WTC11 (cell line): ENCODE results near the gene CMKLR1. TPM values are rescaled to one million over a fixed set of nuclear protein-coding genes. Genes with fewer than 3 reads are reported as not detected.

Experiments used
- ATAC-seq: fragments of 200-7000 bp; cut with Tn5 transposase; 2 replicates; pipeline ENCODE4 v1.10.0; 2021; ENCODE audit warnings: mild to moderate bottlenecking, moderate library complexity
- CTCF ChIA-PET: fragments of 300-600 bp; sonication (Branson Sonifier 250); formaldehyde crosslinking; loops from one replicate; lab custom pipeline; 2021; ENCODE audit warnings: antibody characterized with exemption; lab: Charles Lee
- POLR2A ChIA-PET: fragments of 350-600 bp; sonication (Branson Sonifier 250); formaldehyde crosslinking; loops from one replicate; lab custom pipeline; 2021; ENCODE audit warnings: antibody characterized with exemption; lab: Charles Lee
- DNase-seq: peaks from one replicate; pipeline ENCODE4 v3.0.0; 2021; ENCODE audit warnings: low spot score
- H3K27ac Mint-ChIP-seq: 2 replicates; pipeline ENCODE4 v1.8.0; 2021; ENCODE audit warnings: mixed read lengths
- H3K27me3 Mint-ChIP-seq: 2 replicates; pipeline ENCODE4 v1.8.0; 2021; ENCODE audit warnings: low read depth, mild to moderate bottlenecking, moderate library complexity, mixed read lengths
- H3K36me3 Mint-ChIP-seq: 2 replicates; pipeline ENCODE4 v1.8.0; 2021; ENCODE audit warnings: mixed read lengths
- H3K4me1 Mint-ChIP-seq: 2 replicates; pipeline ENCODE4 v1.8.0; 2022; ENCODE audit warnings: mixed read lengths
- H3K4me3 Mint-ChIP-seq: 2 replicates; pipeline ENCODE4 v1.8.0; 2021; ENCODE audit warnings: mild to moderate bottlenecking, moderate library complexity, mixed read lengths
- H3K9me3 Mint-ChIP-seq: 2 replicates; pipeline ENCODE4 v1.8.0; 2021; ENCODE audit warnings: mixed read lengths
- AFF4 ChIP-seq: sonication (generic); formaldehyde crosslinking; IDR thresholded peaks from 2 replicates; pipeline ENCODE4 v1.8.1; 2023; ENCODE audit warnings: mild to moderate bottlenecking, missing genetic modification reagents, borderline replicate concordance
- CBFB ChIP-seq: sonication (generic); formaldehyde crosslinking; IDR thresholded peaks from 2 replicates; pipeline ENCODE4 v1.8.1; 2022; ENCODE audit warnings: mild to moderate bottlenecking, low read depth, missing genetic modification reagents
- GTF2I ChIP-seq: fragments of 250-450 bp; sonication (Bioruptor Pico); conservative IDR thresholded peaks from 2 replicates; pipeline ENCODE4 v1.4.0; 2021; ENCODE audit warnings: mild to moderate bottlenecking
- JUN ChIP-seq: sonication (generic); formaldehyde crosslinking; IDR thresholded peaks from 2 replicates; pipeline ENCODE4 v1.8.0; 2023; ENCODE audit warnings: mild to moderate bottlenecking, missing genetic modification reagents
- MXD4 ChIP-seq: fragments of 250-450 bp; sonication (Bioruptor Pico); IDR thresholded peaks from 2 replicates; pipeline ENCODE4 v1.8.0; 2021; ENCODE audit warnings: mild to moderate bottlenecking, moderate library complexity, borderline replicate concordance
- TP53 ChIP-seq: sonication (generic); formaldehyde crosslinking; IDR thresholded peaks from 2 replicates; pipeline ENCODE4 v1.8.1; 2023; ENCODE audit warnings: mild to moderate bottlenecking, missing genetic modification reagents
- USF1 ChIP-seq: sonication (generic); formaldehyde crosslinking; IDR thresholded peaks from 2 replicates; pipeline ENCODE4 v1.8.0; 2022; ENCODE audit warnings: mild to moderate bottlenecking, missing genetic modification reagents
- ZNF219 ChIP-seq: sonication (generic); formaldehyde crosslinking; IDR thresholded peaks from 2 replicates; pipeline ENCODE4 v1.8.0; 2023; ENCODE audit warnings: missing genetic modification reagents, mild to moderate bottlenecking, borderline replicate concordance
- ZNF281 ChIP-seq: sonication (generic); formaldehyde crosslinking; IDR thresholded peaks from 2 replicates; pipeline ENCODE4 v1.8.0; 2023; ENCODE audit warnings: mild to moderate bottlenecking, missing genetic modification reagents
- ZNF317 ChIP-seq: sonication (generic); formaldehyde crosslinking; IDR thresholded peaks from 2 replicates; pipeline ENCODE4 v1.8.1; 2023; ENCODE audit warnings: low read depth, mild to moderate bottlenecking, moderate library complexity, missing genetic modification reagents, borderline replicate concordance
- ZSCAN18 ChIP-seq: fragments of 250-450 bp; sonication (Bioruptor Pico); IDR thresholded peaks from 2 replicates; pipeline ENCODE4 v2.1.2; 2022; ENCODE audit warnings: mild to moderate bottlenecking, moderate library complexity
- total RNA-seq: library from RNA; stranded (reverse); gene quantifications from 3 replicates; pipeline ENCODE4 v1.2.3, GENCODE V29; 2021
- TF ChIP-seq, protein P1 (sequence below): sonication (generic); formaldehyde crosslinking; IDR thresholded peaks from 2 replicates; pipeline ENCODE4 v1.8.0; 2022; ENCODE audit warnings: missing genetic modification reagents
- TF ChIP-seq, protein P2 (sequence below): fragments of 250-450 bp; sonication (Bioruptor Pico); IDR thresholded peaks from 2 replicates; pipeline ENCODE4 v1.9.0; 2021; ENCODE audit warnings: mild to moderate bottlenecking
- TF ChIP-seq, protein P3 (sequence below): sonication (generic); formaldehyde crosslinking; IDR thresholded peaks from 2 replicates; pipeline ENCODE4 v1.8.0; 2023; ENCODE audit warnings: missing genetic modification reagents

The CMKLR1 gene
- total RNA-seq, 1 experiment from 2014 or later: 1.6 TPM

DNA sequence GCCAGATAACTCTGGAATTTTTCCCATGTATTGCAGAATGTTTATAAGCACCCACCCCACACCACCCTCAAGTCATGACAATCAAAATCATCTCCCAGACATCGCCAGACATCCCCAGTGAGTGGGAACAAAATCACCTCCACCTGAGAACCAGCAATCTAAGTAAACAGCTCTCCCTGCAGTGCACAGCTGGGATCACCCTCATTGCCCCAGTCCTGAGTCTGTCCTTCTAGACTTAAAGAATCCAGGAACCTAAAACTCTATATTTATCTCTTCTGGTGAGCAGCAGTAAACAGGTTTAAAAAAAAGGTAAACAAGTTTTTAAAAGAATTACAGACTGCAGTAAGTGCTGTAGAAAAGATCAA is 43.3 kb upstream of the CMKLR1 start:
- Mint-ChIP-seq H3K4me1 (peaks cover 15% of the 10 kb centered on the region), H3K27ac (no peak overlapping the region), H3K36me3 (peaks cover 20% of the 10 kb centered on the region), H3K9me3 (peaks cover 33% of the 10 kb centered on the region), H3K27me3 (no peaks in the 10 kb centered on the region; the same call in 1 of the 2 replicates)
- no peak for ATAC-seq
- TF ChIP-seq ZSCAN18 (CRISPR knock-in tag) (no peak), USF1 (no peak), CBFB (no peak), ZNF219 (CRISPR knock-in tag) (no peak), JUN (CRISPR knock-in tag) (no peak), MXD4 (CRISPR knock-in tag) (no peak), ZNF317 (CRISPR knock-in tag) (no peak), AFF4 (no peak), GTF2I (CRISPR knock-in tag) (no peak), TP53 (CRISPR knock-in tag) (no peak), ZNF281 (CRISPR knock-in tag) (no peak)
- TF ChIP-seq, protein P1, sequence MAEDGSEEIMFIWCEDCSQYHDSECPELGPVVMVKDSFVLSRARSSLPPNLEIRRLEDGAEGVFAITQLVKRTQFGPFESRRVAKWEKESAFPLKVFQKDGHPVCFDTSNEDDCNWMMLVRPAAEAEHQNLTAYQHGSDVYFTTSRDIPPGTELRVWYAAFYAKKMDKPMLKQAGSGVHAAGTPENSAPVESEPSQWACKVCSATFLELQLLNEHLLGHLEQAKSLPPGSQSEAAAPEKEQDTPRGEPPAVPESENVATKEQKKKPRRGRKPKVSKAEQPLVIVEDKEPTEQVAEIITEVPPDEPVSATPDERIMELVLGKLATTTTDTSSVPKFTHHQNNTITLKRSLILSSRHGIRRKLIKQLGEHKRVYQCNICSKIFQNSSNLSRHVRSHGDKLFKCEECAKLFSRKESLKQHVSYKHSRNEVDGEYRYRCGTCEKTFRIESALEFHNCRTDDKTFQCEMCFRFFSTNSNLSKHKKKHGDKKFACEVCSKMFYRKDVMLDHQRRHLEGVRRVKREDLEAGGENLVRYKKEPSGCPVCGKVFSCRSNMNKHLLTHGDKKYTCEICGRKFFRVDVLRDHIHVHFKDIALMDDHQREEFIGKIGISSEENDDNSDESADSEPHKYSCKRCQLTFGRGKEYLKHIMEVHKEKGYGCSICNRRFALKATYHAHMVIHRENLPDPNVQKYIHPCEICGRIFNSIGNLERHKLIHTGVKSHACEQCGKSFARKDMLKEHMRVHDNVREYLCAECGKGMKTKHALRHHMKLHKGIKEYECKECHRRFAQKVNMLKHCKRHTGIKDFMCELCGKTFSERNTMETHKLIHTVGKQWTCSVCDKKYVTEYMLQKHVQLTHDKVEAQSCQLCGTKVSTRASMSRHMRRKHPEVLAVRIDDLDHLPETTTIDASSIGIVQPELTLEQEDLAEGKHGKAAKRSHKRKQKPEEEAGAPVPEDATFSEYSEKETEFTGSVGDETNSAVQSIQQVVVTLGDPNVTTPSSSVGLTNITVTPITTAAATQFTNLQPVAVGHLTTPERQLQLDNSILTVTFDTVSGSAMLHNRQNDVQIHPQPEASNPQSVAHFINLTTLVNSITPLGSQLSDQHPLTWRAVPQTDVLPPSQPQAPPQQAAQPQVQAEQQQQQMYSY: no peak
- TF ChIP-seq, protein P2, sequence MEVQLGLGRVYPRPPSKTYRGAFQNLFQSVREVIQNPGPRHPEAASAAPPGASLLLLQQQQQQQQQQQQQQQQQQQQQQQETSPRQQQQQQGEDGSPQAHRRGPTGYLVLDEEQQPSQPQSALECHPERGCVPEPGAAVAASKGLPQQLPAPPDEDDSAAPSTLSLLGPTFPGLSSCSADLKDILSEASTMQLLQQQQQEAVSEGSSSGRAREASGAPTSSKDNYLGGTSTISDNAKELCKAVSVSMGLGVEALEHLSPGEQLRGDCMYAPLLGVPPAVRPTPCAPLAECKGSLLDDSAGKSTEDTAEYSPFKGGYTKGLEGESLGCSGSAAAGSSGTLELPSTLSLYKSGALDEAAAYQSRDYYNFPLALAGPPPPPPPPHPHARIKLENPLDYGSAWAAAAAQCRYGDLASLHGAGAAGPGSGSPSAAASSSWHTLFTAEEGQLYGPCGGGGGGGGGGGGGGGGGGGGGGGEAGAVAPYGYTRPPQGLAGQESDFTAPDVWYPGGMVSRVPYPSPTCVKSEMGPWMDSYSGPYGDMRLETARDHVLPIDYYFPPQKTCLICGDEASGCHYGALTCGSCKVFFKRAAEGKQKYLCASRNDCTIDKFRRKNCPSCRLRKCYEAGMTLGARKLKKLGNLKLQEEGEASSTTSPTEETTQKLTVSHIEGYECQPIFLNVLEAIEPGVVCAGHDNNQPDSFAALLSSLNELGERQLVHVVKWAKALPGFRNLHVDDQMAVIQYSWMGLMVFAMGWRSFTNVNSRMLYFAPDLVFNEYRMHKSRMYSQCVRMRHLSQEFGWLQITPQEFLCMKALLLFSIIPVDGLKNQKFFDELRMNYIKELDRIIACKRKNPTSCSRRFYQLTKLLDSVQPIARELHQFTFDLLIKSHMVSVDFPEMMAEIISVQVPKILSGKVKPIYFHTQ (CRISPR knock-in tag): no peak
- TF ChIP-seq, protein P3, sequence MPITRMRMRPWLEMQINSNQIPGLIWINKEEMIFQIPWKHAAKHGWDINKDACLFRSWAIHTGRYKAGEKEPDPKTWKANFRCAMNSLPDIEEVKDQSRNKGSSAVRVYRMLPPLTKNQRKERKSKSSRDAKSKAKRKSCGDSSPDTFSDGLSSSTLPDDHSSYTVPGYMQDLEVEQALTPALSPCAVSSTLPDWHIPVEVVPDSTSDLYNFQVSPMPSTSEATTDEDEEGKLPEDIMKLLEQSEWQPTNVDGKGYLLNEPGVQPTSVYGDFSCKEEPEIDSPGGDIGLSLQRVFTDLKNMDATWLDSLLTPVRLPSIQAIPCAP (CRISPR knock-in tag): no peak
- TF ChIP-seq, all 79 proteins: peak for 0
- no peak for DNase-seq
- no peak overlapping the region for H3K4me3 Mint-ChIP-seq
- CTCF ChIA-PET: interaction anchor here (0.8 to 1.8 kb wide), 4 partner anchors 11 to 389 kb away, joined by 4 to 8 read pairs (median 5); no protein-coding TSS in a partner anchor
- POLR2A ChIA-PET: no interaction called here
